Endothelial cell of umbilical vein (primary cell): ENCODE data around the gene HMGN1. TPM values are rescaled to one million over a fixed set of nuclear protein-coding genes. Genes with fewer than 3 reads are reported as not detected.
A peak's percentile ranks its signal among the peaks of the same experiment; 100 is the strongest.

Experiments
- BruUV-seq: library from RNA; stranded (reverse); fragments of 400-500 nt; replicated peaks from 2 replicates; lab custom pipeline; 2021; lab: Mats Ljungman, UMichigan
- CTCF ChIA-PET: fragments of 300-600, 350-600 bp; sonication (Branson Sonifier 250); formaldehyde crosslinking; loops from one replicate; lab custom pipeline; 2021; ENCODE audit warnings: antibody characterized with exemption, inconsistent platforms; lab: Charles Lee
- POLR2A ChIA-PET: fragments of 300-600, 350-600 bp; sonication (Branson Sonifier 250); formaldehyde crosslinking; loops from one replicate; lab custom pipeline; 2021; ENCODE audit warnings: antibody characterized with exemption, inconsistent platforms; lab: Charles Lee
- DNase-seq: peaks from one replicate; pipeline ENCODE4 v3.0.0-alpha.2; 2011; ENCODE audit warnings: low read depth, low spot score
- FAIRE-seq: peaks from 2 replicates; lab custom pipeline; 2011; peaks lifted over from hg19 to GRCh38; lab: Jason Lieb, UNC
- H2AFZ ChIP-seq: 2 replicates; pipeline ENCODE4 v1.6.0; 2012; ENCODE audit warnings: low read depth, low read length, control low read depth, inconsistent platforms
- H3K27ac ChIP-seq: 2 replicates; pipeline ENCODE4 v1.5.1; 2011; ENCODE audit warnings: low read depth, mild to moderate bottlenecking, control low read depth, low read length, moderate library complexity; ENCODE audit not compliant: insufficient read depth
- H3K27me3 ChIP-seq, 2 experiments: 2 replicates each; pipeline versions ENCODE4 v1.6.0 to v1.6.1; 2011; ENCODE audit warnings: low read length in 2 of 2, mixed read lengths in 1 of 2; ENCODE audit not compliant: control insufficient read depth in 2 of 2, insufficient read depth in 2 of 2
- H3K36me3 ChIP-seq, 2 experiments: 2 replicates in 1 of 2; 3 replicates in 1 of 2; pipeline ENCODE4 v1.5.1; 2011; ENCODE audit warnings: low read length in 2 of 2, mild to moderate bottlenecking in 1 of 2, moderate library complexity in 1 of 2; ENCODE audit not compliant: control insufficient read depth in 2 of 2, insufficient read depth in 2 of 2; ENCODE audit errors: extremely low read depth in 1 of 2
- H3K4me1 ChIP-seq: 3 replicates; pipeline ENCODE4 v1.5.1; 2011; ENCODE audit warnings: mild to moderate bottlenecking, low read length; ENCODE audit not compliant: control insufficient read depth, insufficient read depth; ENCODE audit errors: extremely low read depth
- H3K4me2 ChIP-seq: 2 replicates; pipeline ENCODE4 v1.6.1; 2011; ENCODE audit warnings: low read length, control low read depth, mixed read lengths; ENCODE audit not compliant: insufficient read depth
- H3K4me3 ChIP-seq, 3 experiments: fragments of 200-600 bp in 1 of 3; sonication (generic), shearing (Covaris generic) in 1 of 3; replicated peaks in 1 of 3; 2 replicates each; pipeline ENCODE4 v1.5.1; 2011 to 2016; ENCODE audit warnings: control low read depth in 3 of 3, low read length in 3 of 3, mild to moderate bottlenecking in 2 of 3, inconsistent platforms in 1 of 3, low read depth in 1 of 3, moderate library complexity in 1 of 3; ENCODE audit not compliant: insufficient read depth in 1 of 3
- H3K79me2 ChIP-seq: 2 replicates; pipeline ENCODE4 v1.6.0; 2012; ENCODE audit warnings: low read length, inconsistent platforms; ENCODE audit not compliant: control insufficient read depth, insufficient read depth
- H3K9ac ChIP-seq: replicated peaks from 2 replicates; pipeline ENCODE3; 2011; ENCODE audit warnings: low read length, control low read depth; ENCODE audit not compliant: insufficient read depth; ENCODE audit errors: extremely low read depth
- H3K9me1 ChIP-seq: replicated peaks from 3 replicates; pipeline ENCODE4 v1.6.0; 2011; ENCODE audit warnings: mild to moderate bottlenecking, low read length; ENCODE audit not compliant: control insufficient read depth, insufficient read depth; ENCODE audit errors: extremely low read depth
- H3K9me3 ChIP-seq: replicated peaks from 2 replicates; pipeline ENCODE4 v1.5.1; 2012; ENCODE audit warnings: low read length, inconsistent platforms; ENCODE audit not compliant: control insufficient read depth, insufficient read depth
- H4K20me1 ChIP-seq: replicated peaks from 2 replicates; pipeline ENCODE3; 2011; ENCODE audit warnings: mild to moderate bottlenecking, low read length; ENCODE audit not compliant: control insufficient read depth, insufficient read depth; ENCODE audit errors: extremely low read depth
- EZH2 ChIP-seq: IDR thresholded peaks from 2 replicates; pipeline ENCODE4 v1.6.1; 2012; ENCODE audit warnings: borderline replicate concordance, low read depth, mild to moderate bottlenecking, moderate library complexity, low read length, inconsistent platforms; ENCODE audit not compliant: severe bottlenecking
- FOS ChIP-seq: IDR thresholded peaks from 2 replicates; pipeline ENCODE4 v1.6.1; 2011; ENCODE audit warnings: mild to moderate bottlenecking, low read length, moderate library complexity, borderline replicate concordance; ENCODE audit not compliant: insufficient read depth
- POLR2A ChIP-seq: IDR thresholded peaks from 2 replicates; pipeline ENCODE4 v1.6.1; 2012; ENCODE audit warnings: low read depth, mild to moderate bottlenecking, control low read depth, low read length
- POLR2AphosphoS5 ChIP-seq: IDR thresholded peaks from 2 replicates; pipeline ENCODE4 v1.6.1; 2012; ENCODE audit warnings: low read depth, mild to moderate bottlenecking, control low read depth, low read length, moderate library complexity; ENCODE audit not compliant: insufficient read depth
- dilution Hi-C: fragments of 300-500 bp; cut with MboI; formaldehyde crosslinking; loops from one replicate; pipeline ENCODE4 v1.15.0; 2019; ENCODE audit warnings: low sequenced_read_pairs; ENCODE audit not compliant: extremely low pct_ligation_motif_present
- intact Hi-C: fragments of 100-400 bp; cut with micrococcal nuclease; formaldehyde crosslinking; loops from one replicate; pipeline ENCODE4 v1.10.0; 2022
- polyA plus RNA-seq, 4 experiments: library from polyadenylated mRNA; depleted of rRNA in 3 of 4; stranded (reverse) in 3 of 4; unstranded in 1 of 4; fragments of >200 nt; gene quantifications; 2 replicates each; pipeline versions ENCODE4 v1.2.1 to v1.2.3, GENCODE V29; 2011 to 2012; ENCODE audit warnings: missing spikeins in 1 of 4
- total RNA-seq: library from RNA; stranded (reverse); gene quantifications from 2 replicates; pipeline ENCODE4 v1.2.3, GENCODE V29; 2021
- TF ChIP-seq, protein P1 (sequence below): IDR thresholded peaks from 2 replicates; pipeline ENCODE4 v1.6.1; 2011; ENCODE audit not compliant: insufficient read depth, insufficient read length

The HMGN1 gene
- total and polyA plus RNA-seq, 2 donors (not counting 3 experiments of a cell fraction or from before 2014, with no cell fraction given): 162 to 360 TPM

DNA sequence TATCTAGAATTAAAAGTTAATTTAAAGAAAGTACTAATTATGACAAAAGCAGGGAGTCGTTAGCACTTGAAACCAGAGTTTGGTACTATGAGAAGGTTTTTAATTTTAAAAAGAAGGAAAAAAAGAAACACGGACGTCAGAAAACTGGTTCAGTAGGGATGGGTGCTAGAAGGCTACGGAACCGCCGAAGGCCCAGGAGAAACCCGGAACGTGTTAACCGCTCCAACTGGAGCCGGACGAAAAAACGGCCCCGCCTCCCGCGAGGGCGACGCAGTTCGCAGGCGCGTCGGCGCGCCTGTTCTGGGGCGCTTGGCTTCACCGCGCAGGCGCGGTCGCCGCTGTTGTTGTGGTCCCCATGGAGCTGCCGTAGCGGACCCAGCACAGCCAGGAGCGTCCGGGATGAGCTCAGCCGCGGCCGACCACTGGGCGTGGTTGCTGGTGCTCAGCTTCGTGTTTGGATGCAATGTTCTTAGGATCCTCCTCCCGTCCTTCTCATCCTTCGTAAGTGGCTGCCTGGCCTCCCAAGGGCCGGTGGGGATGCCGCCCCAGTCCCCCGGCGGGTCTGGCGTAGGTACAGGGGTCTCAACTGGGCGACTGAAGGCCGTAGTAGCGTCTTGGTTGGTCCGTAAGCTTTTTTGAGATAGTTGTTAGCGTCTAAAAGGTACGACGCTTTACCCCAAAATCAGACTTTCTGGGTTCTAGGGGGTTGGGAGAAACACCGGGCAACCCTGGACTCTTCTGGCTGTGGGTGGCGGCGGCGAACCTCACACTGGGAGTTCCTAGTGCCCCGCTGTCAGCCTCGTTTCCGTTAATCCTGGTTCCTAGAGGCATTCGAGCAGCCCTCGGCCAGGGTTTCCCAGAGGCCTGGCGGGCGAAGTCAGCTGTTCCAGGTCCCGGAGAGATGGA is 31.4 kb upstream of the HMGN1 start:
- ChIA-PET POLR2A (interaction anchor here (1.0 to 1.2 kb wide), 2 partner anchors 32 to 63 kb away, joined by 3 to 7 read pairs; no protein-coding TSS in a partner anchor), CTCF (interaction anchor here (0.7 to 1.5 kb wide), 7 partner anchors 10 to 65 kb away, joined by 3 to 6 read pairs (median 4); partner anchors contain the start of gene LCA5L)
- intact Hi-C loops (loop anchor here (1.0 to 2.0 kb wide), 2 partner anchors 31 to 197 kb away; partner anchors contain the start of genes HMGN1 and PSMG1), dilution Hi-C loops (no loop called here)
- peak overlapping the region; percentile 88 for H3K9ac ChIP-seq
- no peaks in the 10 kb centered on the region for H4K20me1 ChIP-seq
- peak overlapping the region; percentile 48 to 80 (median 78) for H3K4me3 ChIP-seq
- FAIRE-seq (peak; percentile 90), DNase-seq (peak; percentile 95)
- H3K4me1 ChIP-seq: peaks cover 14% of the 10 kb centered on the region
- H3K9me3 ChIP-seq: no peaks in the 10 kb centered on the region
- H3K9me1 ChIP-seq: no peaks in the 10 kb centered on the region
- H3K27me3 ChIP-seq: peaks cover 3 to 5% of the 10 kb centered on the region in 2 experiments
- no peaks in the 10 kb centered on the region for H3K36me3 ChIP-seq
- H3K79me2 ChIP-seq: peaks cover 19% of the 10 kb centered on the region
- peak overlapping the region; percentile 92 for H3K4me2 ChIP-seq
- TSS peak; percentile 80 for BruUV-seq
- TF ChIP-seq FOS (no peak), EZH2 (no peak), POLR2AphosphoS5 (peak; percentile 68), POLR2A (peak; percentile 86)
- TF ChIP-seq, protein P1, sequence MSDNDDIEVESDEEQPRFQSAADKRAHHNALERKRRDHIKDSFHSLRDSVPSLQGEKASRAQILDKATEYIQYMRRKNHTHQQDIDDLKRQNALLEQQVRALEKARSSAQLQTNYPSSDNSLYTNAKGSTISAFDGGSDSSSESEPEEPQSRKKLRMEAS: no peak
- peak overlapping the region; percentile 71 for H3K27ac ChIP-seq
- H2AFZ ChIP-seq: peak overlapping the region; percentile 72
